ENCODE measurements around the gene BRICD5. TPM values are rescaled to one million over a fixed set of nuclear protein-coding genes. Genes with fewer than 3 reads are reported as not detected.

BRICD5 gene
- total and polyA plus RNA-seq, 12 donors, result 0.36 to 57.4 (median 3.0) TPM

DNA sequence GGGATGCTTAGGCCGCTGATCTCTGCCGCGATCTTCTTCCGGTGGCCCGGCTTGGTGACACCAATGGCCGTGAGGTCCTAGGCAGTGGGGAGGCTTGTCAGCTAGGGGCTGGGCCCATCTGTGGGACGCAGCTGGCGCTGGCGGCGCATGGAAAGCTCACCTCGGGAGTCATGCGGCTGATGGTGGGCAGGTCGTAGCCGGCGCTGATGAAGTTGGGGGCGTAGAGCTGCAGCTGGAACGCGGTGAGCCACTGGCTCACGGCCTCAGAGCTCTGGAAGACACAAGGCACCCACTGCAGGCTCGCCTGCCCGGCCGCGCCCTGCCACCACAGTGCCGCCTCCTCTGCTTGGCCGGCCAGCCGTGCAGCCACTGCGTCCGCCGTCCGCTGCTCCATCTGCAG lies 27.0 kb downstream of the BRICD5 start:
- H3K9me3 ChIP-seq (replicated peaks in 1 of 3), result no peaks in the 10 kb centered on the region
- 93 to 100% (median 96%) methylated on average over 15 to 30 of the region's 30 CpGs for WGBS, 4 donors
- intact Hi-C loops (cut with DNase I), result no loop called here

GRCh38 chr16:2181952-2182351 lies 28.7 kb downstream of the BRICD5 start:
- Histone ChIP-seq H3K9me3 (replicated peaks in 1 of 3) (no peaks in the 10 kb centered on the region), H3K36me3 (replicated peaks in 1 of 2) (peaks cover 0 to 6% of the 10 kb centered on the region in 2 donors), H3K4me1 (replicated peaks in 1 of 2) (no peaks in the 10 kb centered on the region), H3K27me3 (no peaks in the 10 kb centered on the region), H3K27ac (no peak overlapping the region), H3K4me3 (no peak overlapping the region)
- intact Hi-C loops (cut with DNase I), result no loop called here
- WGBS, 4 donors, result 91 to 94% (median 92%) methylated on average over 10 to 20 of the region's 20 CpGs
- no peak for DNase-seq
- TF ChIP-seq CTCF (IDR thresholded peaks at IDR 0.05) (no peak), POLR2A (IDR thresholded peaks at IDR 0.05) (no peak)

More for the DNA sequence above, 27.0 kb downstream of the BRICD5 start:
- DNase-seq, result no peak
- Histone ChIP-seq H3K4me3 (no peak overlapping the region), H3K27ac (no peak overlapping the region), H3K27me3 (no peaks in the 10 kb centered on the region), H3K4me1 (replicated peaks in 1 of 2) (no peaks in the 10 kb centered on the region), H3K36me3 (replicated peaks in 1 of 2) (no peaks in the 10 kb centered on the region)
- TF ChIP-seq CTCF (IDR thresholded peaks at IDR 0.05), result no peak
- no peak for TF ChIP-seq POLR2A (IDR thresholded peaks at IDR 0.05)

GRCh38 chr16:2180962-2181923 lies 29.4 kb downstream of the BRICD5 start:
- no peaks in the 10 kb centered on the region for H3K9me3 ChIP-seq (replicated peaks in 1 of 3)
- H3K4me1 ChIP-seq (replicated peaks in 1 of 2), result no peaks in the 10 kb centered on the region
- H3K27me3 ChIP-seq, result no peaks in the 10 kb centered on the region
- TF ChIP-seq POLR2A (IDR thresholded peaks at IDR 0.05) (no peak), CTCF (IDR thresholded peaks at IDR 0.05) (no peak)
- WGBS, 4 donors, result 87 to 100% (median 90%) methylated on average over 8 to 46 of the region's 46 CpGs
- intact Hi-C loops (cut with DNase I), result no loop called here
- H3K36me3 ChIP-seq (replicated peaks in 1 of 2), result peaks cover 0 to 13% of the 10 kb centered on the region in 2 donors
- H3K4me3 ChIP-seq, result no peak overlapping the region
- no peak for DNase-seq
- H3K27ac ChIP-seq, result no peak overlapping the region

GRCh38 chr16:2180461-2180860 lies 30.2 kb downstream of the BRICD5 start:
- H3K9me3 ChIP-seq (replicated peaks in 1 of 3), result no peaks in the 10 kb centered on the region
- DNase-seq, result no peak

More at GRCh38 chr16:2180461-2180860, 30.2 kb downstream of the BRICD5 start:
- H3K4me3 ChIP-seq, result no peak overlapping the region
- H3K27ac ChIP-seq, result no peak overlapping the region
- TF ChIP-seq CTCF (IDR thresholded peaks at IDR 0.05), result no peak
- no peak for TF ChIP-seq POLR2A (IDR thresholded peaks at IDR 0.05)
- intact Hi-C loops (cut with DNase I), result no loop called here
- 95 to 96% (median 95%) methylated on average over 13 to 43 of the region's 43 CpGs for WGBS, 4 donors
- H3K4me1 ChIP-seq (replicated peaks in 1 of 2), result no peaks in the 10 kb centered on the region
- no peaks in the 10 kb centered on the region for H3K27me3 ChIP-seq
- peaks cover 0 to 21% of the 10 kb centered on the region in 2 donors for H3K36me3 ChIP-seq (replicated peaks in 1 of 2)
